ENCODE measurements around the gene TMEM132C. TPM values are rescaled to one million over a fixed set of nuclear protein-coding genes. Genes with fewer than 3 reads are reported as not detected.

The TMEM132C gene
- total RNA-seq, 2 experiments from 2014 or later = not detected

GRCh38 chr12:128621304-128621703, 354.3 kb downstream of the TMEM132C start:
- H3K36me3 Mint-ChIP-seq = no peaks in the 10 kb centered on the region
- no peak overlapping the region for H3K4me3 Mint-ChIP-seq
- ATAC-seq (no peak), DNase-seq (no peak)
- no peaks in the 10 kb centered on the region for H3K27me3 Mint-ChIP-seq
- CTCF ChIA-PET = no interaction called here
- H3K27ac Mint-ChIP-seq = no peak overlapping the region
- H3K9me3 Mint-ChIP-seq (ENCODE audit: low read depth) = peaks cover 5% of the 10 kb centered on the region
- H3K4me1 Mint-ChIP-seq = no peaks in the 10 kb centered on the region

- no peak overlapping the region for H3K4me3 Mint-ChIP-seq
- H3K4me1 Mint-ChIP-seq = no peaks in the 10 kb centered on the region
- no peaks in the 10 kb centered on the region for H3K36me3 Mint-ChIP-seq
- H3K27ac Mint-ChIP-seq = no peak overlapping the region
- no peaks in the 10 kb centered on the region for H3K27me3 Mint-ChIP-seq
- ATAC-seq = no peak
- CTCF ChIA-PET = no interaction called here
- H3K9me3 Mint-ChIP-seq (ENCODE audit: low read depth) = peaks cover 4% of the 10 kb centered on the region
- no peak for DNase-seq
Measured at GRCh38 chr12:128623748-128624147, 356.8 kb downstream of the TMEM132C start.

GRCh38 chr12:128626808-128627320, 359.9 kb downstream of the TMEM132C start:
- Mint-ChIP-seq H3K36me3 (no peaks in the 10 kb centered on the region), H3K9me3 (ENCODE audit: low read depth) (peaks cover 6% of the 10 kb centered on the region), H3K4me1 (no peaks in the 10 kb centered on the region), H3K27me3 (no peaks in the 10 kb centered on the region), H3K27ac (no peak overlapping the region), H3K4me3 (no peak overlapping the region)
- DNase-seq = no peak
- ATAC-seq = no peak
- CTCF ChIA-PET = no interaction called here

GRCh38 chr12:128627659-128628058, 360.7 kb downstream of the TMEM132C start:
- H3K4me1 Mint-ChIP-seq = no peaks in the 10 kb centered on the region
- ATAC-seq (no peak), DNase-seq (no peak)
- H3K9me3 Mint-ChIP-seq (ENCODE audit: low read depth) = peaks cover 6% of the 10 kb centered on the region
- no peaks in the 10 kb centered on the region for H3K27me3 Mint-ChIP-seq
- CTCF ChIA-PET = no interaction called here
- H3K4me3 Mint-ChIP-seq = no peak overlapping the region
- no peak overlapping the region for H3K27ac Mint-ChIP-seq
- H3K36me3 Mint-ChIP-seq = no peaks in the 10 kb centered on the region

GRCh38 chr12:128629979-128630378, 363.0 kb downstream of the TMEM132C start:
- CTCF ChIA-PET = no interaction called here

GRCh38 chr12:128637642-128638606, 371.0 kb downstream of the TMEM132C start:
- Mint-ChIP-seq H3K27me3 (no peaks in the 10 kb centered on the region), H3K36me3 (no peaks in the 10 kb centered on the region), H3K27ac (no peak overlapping the region), H3K9me3 (ENCODE audit: low read depth) (no peaks in the 10 kb centered on the region), H3K4me3 (no peak overlapping the region), H3K4me1 (no peaks in the 10 kb centered on the region)
- DNase-seq (no peak), ATAC-seq (no peak)
- CTCF ChIA-PET = no interaction called here

More at GRCh38 chr12:128629979-128630378, 363.0 kb downstream of the TMEM132C start:
- no peak overlapping the region for H3K27ac Mint-ChIP-seq
- no peak for ATAC-seq
- peaks cover 6% of the 10 kb centered on the region for H3K9me3 Mint-ChIP-seq (ENCODE audit: low read depth)
- no peaks in the 10 kb centered on the region for H3K36me3 Mint-ChIP-seq
- H3K4me3 Mint-ChIP-seq = no peak overlapping the region
- no peaks in the 10 kb centered on the region for H3K4me1 Mint-ChIP-seq
- DNase-seq = no peak
- no peaks in the 10 kb centered on the region for H3K27me3 Mint-ChIP-seq

DNA sequence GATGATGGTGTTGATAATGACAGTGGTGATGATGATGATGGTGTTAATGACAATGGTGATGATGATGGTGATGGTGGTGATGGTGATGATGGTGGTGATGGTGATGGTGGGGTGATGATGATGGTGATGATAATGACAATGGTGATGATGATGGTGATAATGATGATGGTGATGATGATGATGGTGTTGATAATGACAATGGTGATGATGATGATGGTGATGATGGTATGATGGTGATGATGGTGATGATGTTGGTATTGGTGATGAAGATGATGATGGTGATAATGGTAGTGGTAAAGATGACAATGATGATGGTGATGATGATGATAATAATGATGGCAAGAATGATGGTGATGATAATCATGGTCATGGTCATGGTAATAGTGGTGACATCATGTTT, 372.1 kb downstream of the TMEM132C start:
- no peaks in the 10 kb centered on the region for H3K27me3 Mint-ChIP-seq
- H3K36me3 Mint-ChIP-seq = no peaks in the 10 kb centered on the region
- H3K27ac Mint-ChIP-seq = no peak overlapping the region
- H3K4me3 Mint-ChIP-seq = no peak overlapping the region
- no peaks in the 10 kb centered on the region for H3K4me1 Mint-ChIP-seq
- CTCF ChIA-PET = no interaction called here
- DNase-seq = no peak
- no peaks in the 10 kb centered on the region for H3K9me3 Mint-ChIP-seq (ENCODE audit: low read depth)
- no peak for ATAC-seq

- ATAC-seq (no peak), DNase-seq (no peak)
- Mint-ChIP-seq H3K27ac (no peak overlapping the region), H3K4me3 (no peak overlapping the region), H3K36me3 (no peaks in the 10 kb centered on the region), H3K4me1 (no peaks in the 10 kb centered on the region), H3K9me3 (ENCODE audit: low read depth) (peaks cover 10% of the 10 kb centered on the region), H3K27me3 (no peaks in the 10 kb centered on the region)
- CTCF ChIA-PET = no interaction called here
Measured at GRCh38 chr12:128643155-128643554, 376.2 kb downstream of the TMEM132C start.

DNA sequence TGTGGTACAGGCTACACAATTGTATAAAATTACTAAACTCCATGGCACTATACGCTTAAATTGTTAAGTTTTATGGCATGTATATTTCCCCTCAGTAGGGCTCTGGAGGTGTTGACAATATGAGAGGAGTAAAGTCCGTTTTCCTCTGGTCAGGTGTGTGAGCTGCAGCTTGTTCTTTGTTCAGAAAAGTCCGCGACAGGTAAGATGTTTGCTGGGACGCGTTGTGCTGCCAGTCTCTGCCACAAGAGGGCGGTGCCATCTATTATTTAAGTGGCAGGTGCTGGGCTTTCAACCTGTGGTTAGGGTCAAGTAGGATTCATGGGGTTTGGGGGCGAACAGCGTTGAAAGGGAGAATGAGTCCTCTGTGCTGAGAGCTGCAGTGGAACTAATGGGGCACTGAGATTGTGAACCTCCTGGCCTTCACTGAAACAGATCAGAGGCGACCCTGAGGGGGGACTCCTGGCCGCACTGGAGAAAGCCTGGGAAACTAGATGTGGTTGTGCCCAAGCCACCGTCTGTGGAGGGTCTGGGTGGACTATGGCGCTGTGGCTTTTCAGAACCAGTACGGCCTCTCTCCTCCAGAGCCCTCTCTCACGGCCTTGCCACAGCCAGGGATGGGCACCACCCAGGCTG, 377.8 kb downstream of the TMEM132C start:
- CTCF ChIA-PET = interaction anchor here (0.7 kb wide), 1 partner anchor 385 kb away, joined by 3 read pairs; no protein-coding TSS in a partner anchor
- ATAC-seq = no peak
- H3K27me3 Mint-ChIP-seq = no peaks in the 10 kb centered on the region

DNA sequence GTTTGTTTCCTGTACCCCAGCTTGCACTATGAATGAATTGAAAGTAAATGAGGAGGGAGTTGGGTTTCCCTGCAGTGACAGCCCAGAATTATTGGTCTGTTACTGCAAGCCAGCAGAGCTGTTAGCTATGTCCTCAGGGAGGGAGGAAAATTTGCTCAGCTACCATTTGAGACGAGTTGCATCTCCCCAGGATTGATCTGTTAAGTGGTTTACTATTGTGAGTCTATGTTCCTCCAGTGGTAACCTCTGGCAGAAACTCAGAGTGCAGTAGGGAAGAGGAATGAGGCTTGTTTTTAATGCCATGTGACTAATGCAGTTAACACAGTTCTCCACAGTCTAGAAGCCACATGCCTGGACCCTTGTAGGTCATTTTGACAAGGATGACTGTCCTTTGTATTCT, 382.9 kb downstream of the TMEM132C start:
- ATAC-seq = no peak
- CTCF ChIA-PET = interaction anchor here (0.8 kb wide), 1 partner anchor 38 kb away, joined by 3 read pairs; no protein-coding TSS in a partner anchor

More for the DNA sequence above, 377.8 kb downstream of the TMEM132C start:
- H3K36me3 Mint-ChIP-seq = no peaks in the 10 kb centered on the region
- no peak overlapping the region for H3K27ac Mint-ChIP-seq
- no peaks in the 10 kb centered on the region for H3K4me1 Mint-ChIP-seq
- DNase-seq = no peak
- peaks cover 13% of the 10 kb centered on the region for H3K9me3 Mint-ChIP-seq (ENCODE audit: low read depth)
- H3K4me3 Mint-ChIP-seq = no peak overlapping the region

DNA sequence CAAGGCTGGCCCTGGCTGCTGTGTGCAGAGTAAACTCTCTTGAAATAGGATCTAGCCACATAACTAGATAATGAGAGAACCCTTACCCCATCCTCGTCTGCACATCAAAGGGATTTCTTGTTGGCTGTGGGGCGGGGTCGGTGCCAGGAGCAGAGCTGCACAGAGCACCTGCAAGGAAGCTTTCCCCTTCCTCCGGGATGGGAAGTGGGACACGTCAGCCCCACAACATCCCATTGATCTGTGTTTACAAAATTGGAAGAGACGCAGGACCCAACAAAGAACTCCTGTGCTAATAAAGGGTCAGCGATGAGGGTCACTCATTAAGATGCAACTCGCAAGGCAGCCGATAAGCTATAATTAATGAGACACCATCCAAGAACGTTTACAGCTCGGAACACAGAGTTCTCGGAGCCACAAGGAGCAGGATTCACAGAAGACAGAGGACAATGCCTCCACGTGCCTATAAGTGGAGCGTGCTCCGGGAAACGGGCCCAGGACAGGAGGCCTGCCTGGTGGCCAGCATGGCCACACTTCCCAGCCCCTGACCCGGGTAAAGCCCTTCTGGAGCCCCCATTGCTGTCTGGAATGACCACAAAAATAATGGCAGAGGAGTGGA, 385.3 kb downstream of the TMEM132C start:
- no peak for ATAC-seq
- CTCF ChIA-PET = no interaction called here

More for the DNA sequence above, 382.9 kb downstream of the TMEM132C start:
- no peak overlapping the region for H3K4me3 Mint-ChIP-seq
- no peaks in the 10 kb centered on the region for H3K36me3 Mint-ChIP-seq
- no peak overlapping the region for H3K27ac Mint-ChIP-seq
- no peak for DNase-seq
- H3K27me3 Mint-ChIP-seq = no peaks in the 10 kb centered on the region
- H3K9me3 Mint-ChIP-seq (ENCODE audit: low read depth) = peaks cover 13% of the 10 kb centered on the region
- no peaks in the 10 kb centered on the region for H3K4me1 Mint-ChIP-seq

GRCh38 chr12:128654468-128654867, 387.5 kb downstream of the TMEM132C start:
- CTCF ChIA-PET = no interaction called here
- Mint-ChIP-seq H3K27me3 (no peaks in the 10 kb centered on the region), H3K4me3 (no peak overlapping the region), H3K4me1 (no peaks in the 10 kb centered on the region), H3K36me3 (no peaks in the 10 kb centered on the region), H3K27ac (no peak overlapping the region), H3K9me3 (ENCODE audit: low read depth) (no peaks in the 10 kb centered on the region)
- ATAC-seq (no peak), DNase-seq (no peak)

More for the DNA sequence above, 385.3 kb downstream of the TMEM132C start:
- Mint-ChIP-seq H3K27me3 (no peaks in the 10 kb centered on the region), H3K4me3 (no peak overlapping the region), H3K4me1 (no peaks in the 10 kb centered on the region), H3K27ac (no peak overlapping the region), H3K36me3 (no peaks in the 10 kb centered on the region), H3K9me3 (ENCODE audit: low read depth) (peaks cover 10% of the 10 kb centered on the region)
- DNase-seq = no peak

- no peak for DNase-seq
- H3K27me3 Mint-ChIP-seq = no peaks in the 10 kb centered on the region
- no peaks in the 10 kb centered on the region for H3K9me3 Mint-ChIP-seq (ENCODE audit: low read depth)
- CTCF ChIA-PET = no interaction called here
- H3K4me1 Mint-ChIP-seq = no peaks in the 10 kb centered on the region
- H3K36me3 Mint-ChIP-seq = no peaks in the 10 kb centered on the region
- H3K4me3 Mint-ChIP-seq = no peak overlapping the region
- no peak for ATAC-seq
- no peak overlapping the region for H3K27ac Mint-ChIP-seq
Measured at GRCh38 chr12:128657378-128657777, 390.4 kb downstream of the TMEM132C start.
